HG02970 (cell line): ENCODE data around the gene ZNF282.
"Not testable (repeated sequence)": the region's sequence is repeated elsewhere in the genome, so short reads cannot be mapped to it uniquely, and the experiment has no call there.

ENCODE experiments used
- ATAC-seq: cut with Tn5 transposase; IDR thresholded peaks from one replicate; pipeline ENCODE4 v1.9.1; 2021; ENCODE audit warnings: mild to moderate bottlenecking, moderate library complexity, moderate number of reproducible peaks; ENCODE audit not compliant: unreplicated experiment, low FRiP score

ZNF282 gene

DNA sequence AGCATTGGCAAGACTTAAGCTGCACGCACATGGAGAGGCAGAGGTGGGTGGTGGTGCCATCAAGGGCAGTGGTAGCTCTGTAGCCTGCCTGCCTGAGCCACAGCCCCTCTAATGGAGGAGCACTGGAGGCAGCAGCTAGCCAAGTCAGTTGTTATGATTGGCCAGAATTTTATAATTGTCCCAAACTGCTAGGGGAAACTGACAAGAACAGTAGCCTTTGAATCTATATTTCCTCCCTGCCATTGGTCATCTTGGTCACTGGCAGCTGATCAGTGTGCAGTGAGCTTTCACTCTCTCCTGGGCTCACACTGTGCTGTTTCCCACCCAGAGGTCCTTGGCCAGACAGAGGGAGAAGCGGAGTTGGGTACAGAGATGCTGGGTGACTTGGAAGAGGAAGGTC is 57.0 kb downstream of the ZNF282 start:
- ATAC-seq = no peak

DNA sequence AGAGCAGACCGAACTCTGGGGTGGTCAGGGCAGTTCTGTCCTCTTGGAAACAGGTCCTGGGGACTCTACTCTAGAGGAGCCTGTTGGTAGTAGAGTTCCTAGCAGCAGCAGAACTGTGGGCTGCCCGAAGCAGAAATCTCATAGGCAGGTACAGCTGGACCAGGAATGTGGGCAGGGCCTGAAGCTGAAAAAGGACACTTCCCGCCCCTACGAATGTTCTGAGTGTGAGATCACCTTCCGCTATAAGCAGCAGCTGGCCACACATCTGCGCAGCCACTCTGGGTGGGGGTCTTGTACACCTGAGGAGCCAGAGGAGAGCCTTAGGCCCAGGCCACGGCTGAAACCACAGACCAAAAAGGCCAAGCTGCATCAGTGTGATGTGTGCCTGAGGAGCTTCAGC is 58.3 kb downstream of the ZNF282 start:
- ATAC-seq = no peak

DNA sequence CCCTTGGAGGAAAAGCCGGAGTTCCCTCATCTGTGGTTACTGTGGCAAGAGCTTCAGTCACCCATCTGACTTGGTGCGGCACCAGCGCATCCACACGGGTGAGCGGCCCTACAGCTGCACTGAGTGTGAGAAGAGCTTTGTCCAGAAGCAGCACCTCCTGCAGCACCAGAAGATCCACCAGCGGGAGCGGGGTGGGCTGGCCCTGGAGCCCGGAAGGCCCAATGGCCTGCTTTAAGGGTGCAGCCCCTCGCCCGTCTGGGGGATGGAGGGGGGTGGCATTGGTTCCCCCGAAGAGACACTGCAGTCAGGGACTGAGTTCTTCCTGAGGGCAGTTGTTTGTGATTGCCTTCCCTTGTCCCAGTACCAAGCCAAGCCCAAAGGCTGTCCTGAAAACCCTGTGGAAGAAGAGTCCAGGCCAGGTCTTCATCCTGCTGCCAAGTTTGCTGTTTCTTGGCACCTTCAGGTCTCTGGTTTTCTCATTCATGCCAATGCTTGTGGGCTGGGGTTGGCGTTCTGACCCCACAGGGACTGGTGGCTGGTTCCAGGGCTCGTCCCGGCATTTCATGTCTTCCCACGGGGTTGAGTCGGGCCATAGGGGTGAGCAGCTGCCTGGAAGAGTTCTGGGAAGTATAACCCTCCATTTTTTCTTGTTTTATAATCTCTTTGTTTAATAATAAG is 59.0 kb downstream of the ZNF282 start:
- ATAC-seq = no peak

DNA sequence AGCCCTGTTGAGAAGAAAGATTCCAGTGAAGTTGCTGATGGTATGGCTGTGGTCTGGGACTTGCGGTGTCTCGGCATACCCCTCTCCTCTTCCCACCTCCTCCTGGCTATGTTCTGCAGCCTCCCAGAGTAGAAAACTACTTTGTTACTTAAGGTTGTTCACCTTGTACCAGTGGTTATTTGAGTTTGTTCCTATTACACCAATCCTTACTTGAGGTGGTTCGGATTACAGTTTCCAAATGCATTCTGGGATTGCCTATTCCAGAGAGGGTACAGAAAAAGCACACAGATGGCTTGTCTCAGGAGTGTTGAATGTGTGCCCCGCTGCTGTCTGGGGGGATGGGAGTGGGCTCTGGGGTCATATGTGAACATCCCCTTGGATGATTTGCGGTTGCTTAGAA is 59.8 kb downstream of the ZNF282 start:
- ATAC-seq = no peak

DNA sequence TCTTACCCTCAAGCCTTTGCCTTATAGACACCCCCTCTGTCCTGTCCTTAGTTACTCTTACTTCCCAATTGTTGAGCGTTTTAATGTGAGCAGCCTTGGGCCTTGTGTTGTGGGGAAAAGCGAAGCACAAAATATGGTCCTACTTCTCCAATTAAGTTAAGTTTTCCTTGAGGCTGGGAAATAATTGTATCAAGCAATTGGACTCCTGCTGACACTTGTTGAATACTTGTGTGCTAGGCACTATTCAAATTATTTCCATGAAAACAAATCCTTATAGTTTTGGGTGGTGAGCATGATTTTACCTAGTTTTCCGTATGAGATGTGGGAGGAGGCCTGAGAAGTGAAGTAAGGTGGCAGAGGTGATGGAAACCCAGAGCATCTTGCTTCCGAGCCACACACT is 61.2 kb downstream of the ZNF282 start:
- no peak for ATAC-seq

DNA sequence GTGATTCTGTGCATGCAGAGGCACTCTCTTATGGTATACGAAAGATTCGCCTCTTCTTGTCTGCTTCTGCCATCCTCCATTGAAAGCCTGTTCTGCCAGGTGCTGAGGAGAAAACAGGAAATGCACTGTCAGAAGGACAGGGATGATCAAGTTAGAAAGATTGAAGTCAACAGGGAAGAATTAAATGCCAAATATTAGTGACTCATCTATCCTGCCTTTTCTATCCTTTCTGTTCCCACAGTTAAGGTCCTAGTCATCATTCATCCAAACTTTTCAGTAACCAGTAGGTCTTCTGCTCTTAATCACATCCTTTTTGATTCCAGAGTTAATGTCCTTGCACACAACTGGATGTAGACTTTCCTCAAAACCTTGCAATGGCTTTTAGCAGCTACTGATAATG is 61.8 kb downstream of the ZNF282 start:
- ATAC-seq = no peak

DNA sequence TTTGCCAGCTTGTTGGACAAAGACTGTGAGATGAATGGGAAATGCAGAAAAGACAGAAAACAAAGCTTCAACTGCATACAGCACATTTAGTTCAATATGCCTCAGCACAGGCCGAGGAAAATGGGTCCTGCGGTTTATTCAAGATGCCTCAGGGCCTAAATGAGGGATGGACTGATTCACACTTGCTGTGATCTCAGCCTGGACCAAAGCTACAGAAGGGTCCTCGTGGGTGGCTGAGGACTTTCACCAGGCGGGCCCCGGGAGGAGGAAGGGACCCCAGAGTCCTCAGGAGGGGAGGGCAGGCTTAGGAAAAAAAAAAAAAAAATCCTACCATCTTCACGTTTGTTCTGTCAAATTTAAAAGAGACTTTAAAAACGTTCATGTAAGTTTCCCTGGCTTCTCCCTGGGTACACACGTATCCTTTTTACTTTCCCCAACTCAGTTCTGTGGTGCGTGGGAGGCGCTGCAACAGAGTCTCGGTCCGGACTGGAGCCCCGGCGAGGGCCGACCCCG is 66.0 kb downstream of the ZNF282 start:
- ATAC-seq = no peak

DNA sequence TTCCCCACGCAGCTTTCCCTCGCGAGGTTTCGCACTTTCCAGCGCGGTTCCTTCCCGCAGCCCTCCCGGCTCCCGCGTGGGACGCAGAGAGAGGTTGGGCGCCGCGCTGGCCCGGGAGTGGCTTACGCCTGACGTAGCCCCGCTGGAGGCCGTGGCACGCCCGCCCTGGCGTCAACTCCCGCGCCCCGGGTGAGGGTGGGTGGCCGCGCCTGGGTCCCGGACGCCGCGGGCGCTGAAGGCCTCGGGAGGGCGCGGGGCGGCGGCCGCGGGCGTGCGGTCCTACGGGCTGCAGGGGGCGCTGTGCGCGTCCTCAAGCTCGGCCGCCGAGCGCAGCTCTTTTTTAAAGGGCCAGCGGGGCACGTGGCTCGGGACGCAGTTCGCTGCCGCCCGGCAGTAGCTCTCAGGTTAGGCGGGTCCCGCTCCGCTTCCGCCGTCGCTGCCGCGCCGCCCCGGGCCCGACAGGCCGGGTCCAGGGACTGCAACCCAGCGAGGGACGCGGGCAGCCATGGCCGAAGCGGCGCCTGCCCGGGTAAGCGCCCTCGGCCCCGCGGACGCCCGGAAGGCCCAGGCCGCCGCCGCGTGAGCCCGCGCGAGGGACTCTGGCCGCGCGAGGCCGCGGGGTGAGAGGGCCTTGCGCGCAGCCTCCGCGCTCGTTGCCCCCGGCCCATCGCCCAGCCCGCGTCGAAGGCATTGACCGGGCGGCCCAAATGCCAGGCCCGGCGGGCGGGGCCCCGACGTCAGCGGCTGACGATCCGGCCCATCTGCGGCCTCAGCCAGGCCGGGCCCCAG is 66.7 kb downstream of the ZNF282 start, which contains the start of gene ZNF783:
Gene ZNF783, plus strand, starts transcription at position 368 of the 789 bp plus-strand sequence. Its CDS starts 138 bp downstream, at position 506.
- ATAC-seq = peak; percentile 68

DNA sequence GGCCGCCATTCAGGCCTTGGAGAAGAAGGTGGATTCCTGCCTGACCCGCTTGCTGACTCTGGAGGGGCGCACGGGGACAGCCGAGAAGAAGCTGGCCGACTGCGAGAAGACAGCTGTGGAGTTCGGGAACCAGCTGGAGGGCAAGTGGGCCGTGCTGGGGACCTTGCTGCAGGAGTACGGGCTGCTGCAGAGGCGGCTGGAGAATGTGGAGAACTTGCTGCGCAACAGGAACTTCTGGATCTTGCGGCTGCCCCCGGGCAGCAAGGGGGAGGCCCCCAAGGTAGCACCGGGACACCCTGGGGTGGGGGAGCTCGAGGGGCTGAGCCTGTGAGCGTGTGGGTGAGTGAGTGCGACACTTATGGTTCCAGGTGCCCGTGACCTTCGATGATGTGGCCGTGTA is 71.1 kb downstream of the ZNF282 start:
- no peak for ATAC-seq

DNA sequence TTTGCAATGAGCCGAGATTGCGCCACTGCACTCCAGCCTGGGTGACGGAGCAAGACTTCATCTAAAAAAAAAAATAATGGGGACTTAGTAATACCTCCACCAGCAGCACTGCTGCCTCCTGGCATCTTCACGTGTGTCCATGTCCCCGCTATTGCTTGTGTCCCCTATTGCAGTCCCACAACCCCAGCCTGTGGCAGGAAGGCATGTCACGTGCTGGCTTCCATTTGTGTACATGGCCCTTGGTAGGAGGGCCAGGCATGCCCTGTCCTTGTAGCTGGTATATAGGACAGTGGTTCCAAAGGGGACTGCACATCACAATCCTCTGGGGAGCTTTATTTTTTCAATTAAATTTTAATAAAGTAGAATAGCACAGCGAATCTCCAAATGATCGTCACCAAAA is 72.4 kb downstream of the ZNF282 start:
- no peak for ATAC-seq

DNA sequence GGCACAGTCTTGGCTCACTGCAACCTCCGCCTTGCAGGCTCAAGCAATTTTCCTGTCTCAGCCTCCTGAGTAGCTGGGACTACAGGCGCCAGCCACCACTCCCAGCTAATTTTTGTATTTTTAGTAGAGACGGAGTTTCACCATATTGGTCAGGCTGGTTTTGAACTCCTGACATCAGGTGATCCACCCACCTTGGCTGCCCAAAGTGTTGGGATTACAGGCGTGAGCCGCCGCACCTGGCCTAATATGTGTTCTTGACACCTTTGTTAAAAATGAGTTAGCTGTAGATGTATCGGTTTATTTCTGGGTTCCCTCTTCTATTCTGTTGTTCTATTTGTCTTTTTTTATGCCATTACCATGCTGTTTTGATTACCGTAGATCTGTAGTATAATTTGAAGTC is 79.1 kb downstream of the ZNF282 start:
- not testable (repeated sequence) for ATAC-seq
